Smooth muscle cell of the umbilical artery (primary cell): ENCODE data around the gene ITGB1BP1. TPM values are rescaled to one million over a fixed set of nuclear protein-coding genes. Genes with fewer than 3 reads are reported as not detected.

Experiments used
- total RNA-seq: library from RNA; depleted of rRNA; stranded (reverse); fragments of >200 nt; gene quantifications from 2 replicates; pipeline ENCODE4 v1.2.3, GENCODE V29; 2014

Gene ITGB1BP1, protein sequence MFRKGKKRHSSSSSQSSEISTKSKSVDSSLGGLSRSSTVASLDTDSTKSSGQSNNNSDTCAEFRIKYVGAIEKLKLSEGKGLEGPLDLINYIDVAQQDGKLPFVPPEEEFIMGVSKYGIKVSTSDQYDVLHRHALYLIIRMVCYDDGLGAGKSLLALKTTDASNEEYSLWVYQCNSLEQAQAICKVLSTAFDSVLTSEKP
- total RNA-seq = 29.1 and 47.9 TPM in 2 replicates

GRCh38 chr2:9423100-9423921 is at the start of gene ITGB1BP1, which contains the start of gene CPSF3:
Gene ITGB1BP1, minus strand, starts transcription at chr2:9423528. Its CDS starts 4,831 bp downstream, at chr2:9418697.
Gene CPSF3, plus strand, starts transcription at chr2:9423654. Its CDS starts 120 bp downstream, at chr2:9423774.

Other genes with a start within 250 kb of the ITGB1BP1 start
- gene ASAP2, start 216.7 kb downstream of the ITGB1BP1 start, total RNA-seq = 30.6 and 79.5 TPM in 2 replicates
- 63.5 and 99.2 TPM in 2 replicates for gene CPSF3, start 126 bp upstream of the ITGB1BP1 start, total RNA-seq
- gene IAH1, start 51.0 kb upstream of the ITGB1BP1 start, total RNA-seq = 35.5 and 54.3 TPM in 2 replicates
- gene ADAM17, start 132.3 kb upstream of the ITGB1BP1 start, total RNA-seq = 48.1 and 64.7 TPM in 2 replicates
- gene YWHAQ, start 207.5 kb upstream of the ITGB1BP1 start, total RNA-seq = 179 and 345 TPM in 2 replicates